Progenitor cell of endocrine pancreas (in vitro differentiated cells): ENCODE measurements around the gene FABP6. TPM values are rescaled to one million over a fixed set of nuclear protein-coding genes. Genes with fewer than 3 reads are reported as not detected.

Experiments
- DNase-seq: peaks from one replicate; pipeline ENCODE4 v3.0.0; 2021; ENCODE audit warnings: low spot score; ENCODE audit not compliant: unreplicated experiment
- H3K27ac Mint-ChIP-seq: 2 replicates; pipeline ENCODE4 v1.8.0; 2021; ENCODE audit warnings: mild to moderate bottlenecking, moderate library complexity, mixed read lengths
- H3K27me3 Mint-ChIP-seq: 2 replicates; pipeline ENCODE4 v1.8.0; 2021; ENCODE audit warnings: mixed read lengths
- H3K36me3 Mint-ChIP-seq: 2 replicates; pipeline ENCODE4 v1.8.0; 2022; ENCODE audit warnings: mixed read lengths; ENCODE audit not compliant: insufficient read depth
- H3K4me1 Mint-ChIP-seq: 2 replicates; pipeline ENCODE4 v1.8.0; 2021; ENCODE audit warnings: low read depth, mixed read lengths
- H3K4me3 Mint-ChIP-seq: 2 replicates; pipeline ENCODE4 v1.8.0; 2021; ENCODE audit warnings: low read depth, mild to moderate bottlenecking, moderate library complexity, mixed read lengths
- H3K9me3 Mint-ChIP-seq: 2 replicates; pipeline ENCODE4 v1.8.0; 2021; ENCODE audit warnings: low read depth, mixed read lengths
- long read RNA-seq: library from polyadenylated mRNA; unstranded; transcript quantifications from one replicate; pipeline ENCODE4 v2.0.0, GENCODE V29; 2020
- total RNA-seq: library from RNA; stranded (reverse); gene quantifications from 2 replicates; pipeline ENCODE4 v1.2.1, GENCODE V29; 2021
- TF ChIP-seq, protein P1 (sequence below): fragments of 200-600 bp; sonication (generic); IDR thresholded peaks from one replicate; pipeline ENCODE4 v1.5.0; 2021; ENCODE audit warnings: antibody characterized with exemption, mild to moderate bottlenecking; ENCODE audit not compliant: unreplicated experiment

The FABP6 gene, protein sequence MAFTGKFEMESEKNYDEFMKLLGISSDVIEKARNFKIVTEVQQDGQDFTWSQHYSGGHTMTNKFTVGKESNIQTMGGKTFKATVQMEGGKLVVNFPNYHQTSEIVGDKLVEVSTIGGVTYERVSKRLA
- 0.55 TPM in 1 of 2 replicates, not detected in the other for total RNA-seq
- long read RNA-seq: 0 reads

DNA sequence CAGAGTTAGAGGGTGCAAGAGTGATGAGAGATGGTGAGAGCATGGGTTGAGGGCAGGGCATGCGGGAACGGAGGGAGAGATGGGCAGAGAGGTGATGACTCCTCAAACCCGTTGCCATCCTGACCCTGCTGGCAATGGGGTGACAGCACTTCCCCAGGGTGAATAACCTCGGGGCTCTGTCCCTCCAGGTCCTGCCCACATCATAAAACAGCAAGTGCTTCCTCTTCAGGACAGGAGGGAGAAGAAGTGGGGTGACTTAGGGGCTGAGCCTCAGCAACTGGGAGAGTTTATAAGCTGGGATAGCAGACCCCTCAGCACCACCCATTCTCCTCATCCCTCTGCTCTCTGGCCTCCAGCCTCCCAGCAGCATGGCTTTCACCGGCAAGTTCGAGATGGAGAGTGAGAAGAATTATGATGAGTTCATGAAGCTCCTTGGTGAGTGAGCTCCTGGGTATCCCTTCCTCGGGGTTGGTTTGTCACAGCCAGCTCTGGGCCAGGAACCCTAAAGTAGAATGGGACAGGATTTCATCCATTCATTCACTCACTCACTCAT lies at the start of gene FABP6:
Gene FABP6 (plus strand): TSS at position 317 of the 553 bp plus-strand sequence. CDS start 52 bp downstream, at position 369.
- TF ChIP-seq, protein P1, sequence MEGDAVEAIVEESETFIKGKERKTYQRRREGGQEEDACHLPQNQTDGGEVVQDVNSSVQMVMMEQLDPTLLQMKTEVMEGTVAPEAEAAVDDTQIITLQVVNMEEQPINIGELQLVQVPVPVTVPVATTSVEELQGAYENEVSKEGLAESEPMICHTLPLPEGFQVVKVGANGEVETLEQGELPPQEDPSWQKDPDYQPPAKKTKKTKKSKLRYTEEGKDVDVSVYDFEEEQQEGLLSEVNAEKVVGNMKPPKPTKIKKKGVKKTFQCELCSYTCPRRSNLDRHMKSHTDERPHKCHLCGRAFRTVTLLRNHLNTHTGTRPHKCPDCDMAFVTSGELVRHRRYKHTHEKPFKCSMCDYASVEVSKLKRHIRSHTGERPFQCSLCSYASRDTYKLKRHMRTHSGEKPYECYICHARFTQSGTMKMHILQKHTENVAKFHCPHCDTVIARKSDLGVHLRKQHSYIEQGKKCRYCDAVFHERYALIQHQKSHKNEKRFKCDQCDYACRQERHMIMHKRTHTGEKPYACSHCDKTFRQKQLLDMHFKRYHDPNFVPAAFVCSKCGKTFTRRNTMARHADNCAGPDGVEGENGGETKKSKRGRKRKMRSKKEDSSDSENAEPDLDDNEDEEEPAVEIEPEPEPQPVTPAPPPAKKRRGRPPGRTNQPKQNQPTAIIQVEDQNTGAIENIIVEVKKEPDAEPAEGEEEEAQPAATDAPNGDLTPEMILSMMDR: no peak
- H3K4me3 Mint-ChIP-seq: no peak within 1 kb of the TSS
- no peaks in the 10 kb centered on the region for H3K9me3 Mint-ChIP-seq
- no peak for DNase-seq
- H3K36me3 Mint-ChIP-seq: no peaks in the 10 kb centered on the region
- H3K4me1 Mint-ChIP-seq: no peaks in the 10 kb centered on the region
- H3K27me3 Mint-ChIP-seq: no peaks in the 10 kb centered on the region
- H3K27ac Mint-ChIP-seq: no peak within 1 kb of the TSS

DNA sequence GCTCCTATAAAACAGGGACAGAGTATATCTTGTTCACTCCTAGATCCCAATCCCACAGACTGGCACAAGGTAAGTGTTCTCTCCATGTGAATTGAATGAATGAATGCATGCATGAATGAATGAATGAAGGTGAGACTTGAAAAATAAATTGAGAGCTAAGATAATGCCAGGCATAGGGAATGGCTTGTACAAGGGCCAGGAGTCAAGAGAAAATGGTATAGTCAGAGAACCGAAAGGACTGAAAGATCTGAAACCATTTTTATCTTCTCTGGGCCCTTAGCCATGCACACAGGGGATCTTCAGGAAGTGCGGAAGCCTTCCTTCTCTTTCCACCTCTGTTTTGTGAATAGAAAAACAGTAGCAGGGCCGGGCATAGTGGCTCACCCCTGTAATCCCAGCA lies 48.4 kb upstream of the FABP6 start:
- no peak for DNase-seq
- TF ChIP-seq, protein P1: no peak
- H3K4me1 Mint-ChIP-seq: peaks cover 4% of the 10 kb centered on the region
- peaks cover 2% of the 10 kb centered on the region for H3K36me3 Mint-ChIP-seq
- H3K9me3 Mint-ChIP-seq: peaks cover 3% of the 10 kb centered on the region
- H3K27me3 Mint-ChIP-seq: peaks cover 3% of the 10 kb centered on the region
- H3K27ac Mint-ChIP-seq: no peak overlapping the region
- no peak overlapping the region for H3K4me3 Mint-ChIP-seq

DNA sequence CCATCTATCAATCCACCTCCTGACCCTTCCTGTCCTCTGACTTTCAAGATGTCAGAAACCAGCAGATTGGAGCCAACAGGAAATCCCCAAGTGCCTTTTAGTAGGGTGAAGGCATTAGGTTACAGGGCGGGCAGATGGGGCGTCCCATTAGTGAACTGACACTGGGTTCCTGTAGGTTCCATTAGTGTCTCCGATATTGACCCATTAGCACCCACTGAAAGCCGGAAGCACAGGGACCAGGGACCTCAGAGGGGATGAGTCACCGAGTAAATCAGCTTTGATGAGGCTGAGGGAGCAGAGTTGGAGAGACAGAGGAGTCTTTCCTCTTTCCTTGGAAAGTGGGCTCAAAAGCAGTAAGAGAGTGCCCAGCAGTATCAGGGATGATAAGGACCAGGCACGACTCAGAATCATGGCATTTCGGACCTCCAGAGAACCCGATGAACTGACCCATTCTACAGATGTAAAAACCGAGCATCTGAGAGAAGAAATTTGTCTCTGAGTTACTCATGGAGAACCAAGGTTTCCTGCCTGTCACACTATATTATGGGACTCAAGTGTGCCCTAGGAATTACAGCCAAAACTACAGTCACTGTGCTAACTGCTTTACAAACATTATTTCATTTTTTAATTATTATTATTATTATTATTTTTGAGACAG lies 47.2 kb upstream of the FABP6 start:
- Mint-ChIP-seq H3K27ac (no peak overlapping the region), H3K4me3 (no peak overlapping the region)
- TF ChIP-seq, protein P1: no peak

DNA sequence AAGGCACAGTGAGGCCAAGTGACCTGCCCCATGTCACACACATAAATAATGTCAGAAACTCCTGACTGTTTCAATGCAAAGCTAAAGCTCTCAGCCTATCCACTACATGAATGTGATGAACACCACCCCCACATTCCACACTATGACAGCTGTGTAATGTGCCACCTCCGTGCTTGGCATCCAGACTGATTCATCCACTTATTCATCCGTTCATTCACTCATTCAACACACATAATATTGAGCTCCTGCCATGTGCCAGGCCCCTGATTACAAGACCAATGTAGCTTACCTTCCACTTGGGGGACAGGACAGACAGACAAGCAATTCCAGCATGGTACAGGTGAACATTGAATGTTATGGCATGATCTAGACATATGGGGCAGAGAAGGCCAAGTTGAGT lies 46.2 kb upstream of the FABP6 start:
- Mint-ChIP-seq H3K27me3 (no peaks in the 10 kb centered on the region), H3K36me3 (peaks cover 2% of the 10 kb centered on the region), H3K27ac (no peak overlapping the region), H3K4me1 (peaks cover 2% of the 10 kb centered on the region), H3K4me3 (no peak overlapping the region), H3K9me3 (peaks cover 9% of the 10 kb centered on the region)
- TF ChIP-seq, protein P1: no peak
- DNase-seq: no peak

More for the DNA sequence above, 47.2 kb upstream of the FABP6 start:
- Mint-ChIP-seq H3K27me3 (no peaks in the 10 kb centered on the region), H3K9me3 (peaks cover 9% of the 10 kb centered on the region), H3K36me3 (peaks cover 2% of the 10 kb centered on the region), H3K4me1 (peaks cover under 1% of the 10 kb centered on the region)
- DNase-seq: no peak

DNA sequence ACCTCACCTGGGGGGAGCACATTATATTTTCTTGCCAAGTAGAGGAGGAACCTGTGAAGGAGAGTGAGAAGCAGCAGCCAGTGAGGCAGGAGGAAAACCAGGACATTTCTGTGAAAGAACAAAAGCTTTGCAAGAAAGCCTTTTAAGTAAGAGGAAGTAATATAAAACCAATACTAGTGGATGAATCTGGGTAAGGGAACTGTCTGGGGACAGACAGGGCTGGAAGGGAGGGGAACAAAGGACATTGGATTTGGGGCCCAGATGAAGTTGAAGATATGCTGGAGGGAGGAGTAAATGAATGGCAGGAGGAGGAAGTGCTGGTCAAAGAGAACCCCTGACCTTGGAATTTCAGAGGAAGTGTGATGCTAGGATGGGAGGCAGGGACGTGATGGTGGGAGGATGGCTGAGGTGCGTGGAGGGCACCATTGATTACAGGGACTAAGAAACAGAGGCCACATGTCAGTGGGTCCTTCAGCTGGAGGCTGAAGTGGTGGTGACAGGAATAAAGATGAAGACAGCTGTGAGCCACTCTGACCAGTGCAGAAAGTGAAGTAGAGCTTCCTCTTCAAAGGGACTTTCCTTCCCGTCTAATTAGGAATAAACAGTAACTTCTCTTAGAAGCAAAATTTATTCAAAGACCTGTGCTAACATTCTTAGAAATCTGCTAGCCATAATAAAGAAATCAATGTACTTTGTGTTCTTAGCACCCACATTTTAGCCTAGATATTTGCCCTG lies 43.5 kb upstream of the FABP6 start:
- Mint-ChIP-seq H3K27me3 (no peaks in the 10 kb centered on the region), H3K9me3 (peaks cover 9% of the 10 kb centered on the region), H3K27ac (peak overlapping the region; percentile 17), H3K36me3 (peaks cover 2% of the 10 kb centered on the region), H3K4me3 (no peak overlapping the region), H3K4me1 (peaks cover 6% of the 10 kb centered on the region)
- TF ChIP-seq, protein P1: no peak
- no peak for DNase-seq
